ENCODE measurements around the gene SNAPC2. TPM values are rescaled to one million over a fixed set of nuclear protein-coding genes. Genes with fewer than 3 reads are reported as not detected.
A peak's percentile ranks its signal among the peaks of the same experiment; 100 is the strongest.

The SNAPC2 gene
- total and polyA plus RNA-seq, 2 of the 13 experiments (the other 11 are each of a cell fraction or from before 2014, with no cell fraction given) = 10.2 to 12.7 TPM

- TF ChIP-seq TBX2 (CRISPR knock-in tag; IDR thresholded peaks at IDR 0.05; ENCODE audit: borderline replicate concordance) = peak; percentile 63; the same call in 1 of the 2 replicates
- TF ChIP-seq MTA3 (CRISPR knock-in tag; IDR thresholded peaks at IDR 0.05) = no peak
- no peak for TF ChIP-seq ZSCAN5A (CRISPR knock-in tag; IDR thresholded peaks at IDR 0.05; ENCODE audit: borderline replicate concordance)
- no peak for TF ChIP-seq ZNF879 (CRISPR knock-in tag; IDR thresholded peaks at IDR 0.05)
- TF ChIP-seq NR1H2 (CRISPR knock-in tag; IDR thresholded peaks at IDR 0.05; ENCODE audit: borderline replicate concordance, low read depth) = peak; percentile 92; the same call in 1 of the 2 replicates
- TF ChIP-seq ZNF574 (CRISPR knock-in tag; IDR thresholded peaks at IDR 0.05) = peak; percentile 77
- no peak for TF ChIP-seq ZNF18 (CRISPR knock-in tag; IDR thresholded peaks at IDR 0.05; ENCODE audit: insufficient replicate concordance)
- TF ChIP-seq ARNT2 (CRISPR knock-in tag; IDR thresholded peaks at IDR 0.05; ENCODE audit: low read depth) = peak; percentile 89
- peak; percentile 35; the same call in 1 of the 2 replicates for TF ChIP-seq DR1 (CRISPR knock-in tag; IDR thresholded peaks at IDR 0.05)
- no peak for TF ChIP-seq ZNF282 (IDR thresholded peaks at IDR 0.05; ENCODE audit: partially characterized antibody)
- TF ChIP-seq PHF8 (CRISPR knock-in tag; IDR thresholded peaks at IDR 0.05) = no peak
- no peak for TF ChIP-seq ZNF598 (CRISPR knock-in tag; IDR thresholded peaks at IDR 0.05; ENCODE audit: borderline replicate concordance)
- TF ChIP-seq SMARCE1 (IDR thresholded peaks at IDR 0.05; ENCODE audit: borderline replicate concordance) = no peak
- no peak for TF ChIP-seq RBM22 (optimal IDR thresholded peaks at IDR 0.05; ENCODE audit: low read length)
- TF ChIP-seq MEIS2 (CRISPR knock-in tag; IDR thresholded peaks at IDR 0.05) = peak; percentile 86
- TF ChIP-seq ZNF691 (CRISPR knock-in tag; IDR thresholded peaks at IDR 0.05; ENCODE audit: borderline replicate concordance, low read depth) = peak; percentile 68; the same call in 1 of the 2 replicates
- TF ChIP-seq SOX13 (IDR thresholded peaks at IDR 0.05) = no peak
- peak in 1 of 2 experiments; percentile 26; a peak in 2 of 4 replicates for TF ChIP-seq SOX13 (CRISPR knock-in tag; conservative IDR thresholded peaks at IDR 0.05 in 1 of 2, IDR thresholded peaks at IDR 0.05 in 1 of 2)
- peak; percentile 68; the same call in 1 of the 2 replicates for TF ChIP-seq ISX (CRISPR knock-in tag; conservative IDR thresholded peaks at IDR 0.05)
Observed at GRCh38 chr19:7925171-7925851, 5.2 kb downstream of the SNAPC2 start (continued).
